PC-3 (cell line): ENCODE data around the gene RET. TPM values are rescaled to one million over a fixed set of nuclear protein-coding genes. Genes with fewer than 3 reads are reported as not detected.

ENCODE experiments used
- ATAC-seq: fragments of 200-7000 bp; cut with Tn5 transposase; 2 replicates; pipeline ENCODE4 v1.9.1; 2020; ENCODE audit warnings: mild to moderate bottlenecking, moderate library complexity
- BruUV-seq: library from RNA; stranded (reverse); fragments of 400-500 nt; replicated peaks from 2 replicates; lab custom pipeline; 2021; lab: Mats Ljungman, UMichigan
- CTCF ChIA-PET: fragments of 300-600 bp; sonication (Branson Sonifier 250); formaldehyde crosslinking; loops from one replicate; lab custom pipeline; 2022; ENCODE audit warnings: antibody characterized with exemption; lab: Charles Lee
- POLR2A ChIA-PET: fragments of 300-600 bp; sonication (Branson Sonifier 250); formaldehyde crosslinking; loops from one replicate; lab custom pipeline; 2022; ENCODE audit warnings: antibody characterized with exemption; ENCODE audit not compliant: unreplicated experiment; lab: Charles Lee
- DNase-seq: peaks from one replicate; pipeline ENCODE4 v3.0.0-alpha.2; 2015
- H2AFZ ChIP-seq: fragments of 300-600 bp; sonication (generic); 2 replicates; pipeline ENCODE4 v1.6.0; 2016; ENCODE audit warnings: antibody characterized with exemption, low read length
- H3F3A ChIP-seq: fragments of 300-600 bp; sonication (generic); one replicate; pipeline ENCODE4 v1.6.0; 2017; ENCODE audit warnings: antibody characterized with exemption, low read length, control low read depth, mild to moderate bottlenecking; ENCODE audit not compliant: unreplicated experiment
- H3K27ac ChIP-seq: fragments of 300-600 bp; sonication (generic); 2 replicates; pipeline ENCODE4 v1.5.1; 2016; ENCODE audit warnings: mild to moderate bottlenecking, low read length
- H3K27me3 ChIP-seq: fragments of 300-600 bp; sonication (generic); 2 replicates; pipeline ENCODE4 v1.6.1; 2016; ENCODE audit warnings: low read length, mixed read lengths
- H3K36me3 ChIP-seq: fragments of 300-600 bp; sonication (generic); 2 replicates; pipeline ENCODE4 v1.6.1; 2016; ENCODE audit warnings: low read depth, mixed run types, low read length, mixed read lengths
- H3K4me1 ChIP-seq: fragments of 300-600 bp; sonication (generic); 2 replicates; pipeline ENCODE4 v1.5.1; 2016; ENCODE audit warnings: low read length; ENCODE audit not compliant: insufficient read depth
- H3K4me2 ChIP-seq: fragments of 300-600 bp; sonication (generic); 2 replicates; pipeline ENCODE4 v1.6.0; 2016; ENCODE audit warnings: low read length
- H3K4me3 ChIP-seq: fragments of 300-600 bp; sonication (generic); 2 replicates; pipeline ENCODE4 v1.5.1; 2016; ENCODE audit warnings: mild to moderate bottlenecking, low read length, mixed read lengths
- H3K79me2 ChIP-seq: fragments of 300-600 bp; sonication (generic); 2 replicates; pipeline ENCODE4 v1.6.1; 2017; ENCODE audit warnings: low read length, mixed read lengths
- H3K9ac ChIP-seq: fragments of 300-600 bp; sonication (generic); 2 replicates; pipeline ENCODE4 v1.6.0; 2016; ENCODE audit warnings: mild to moderate bottlenecking, low read length
- H3K9me2 ChIP-seq: fragments of 300-600 bp; sonication (generic); replicated peaks from 2 replicates; pipeline ENCODE4 v1.6.1; 2016; ENCODE audit warnings: mixed run types, low read length, mixed read lengths
- H3K9me3 ChIP-seq: fragments of 300-600 bp; sonication (generic); 2 replicates; pipeline ENCODE4 v1.6.1; 2016; ENCODE audit warnings: low read length, mixed read lengths
- H4K20me1 ChIP-seq: fragments of 300-600 bp; sonication (generic); 2 replicates; pipeline ENCODE4 v1.6.1; 2016; ENCODE audit warnings: low read length, mixed read lengths
- CTCF ChIP-seq: fragments of 300-600 bp; sonication (generic); conservative IDR thresholded peaks from 2 replicates; pipeline ENCODE4 v1.5.1; 2017; ENCODE audit warnings: antibody characterized with exemption, low read depth, mild to moderate bottlenecking, low read length
- EZH2 ChIP-seq: fragments of 300-600 bp; sonication (generic); IDR thresholded peaks from one replicate; pipeline ENCODE4 v1.6.1; 2017; ENCODE audit warnings: antibody characterized with exemption, mild to moderate bottlenecking, low read length; ENCODE audit not compliant: unreplicated experiment
- EZH2phosphoT487 ChIP-seq: fragments of 300-600 bp; sonication (generic); IDR thresholded peaks from 2 replicates; pipeline ENCODE4 v1.6.1; 2018; ENCODE audit warnings: mild to moderate bottlenecking, antibody characterized with exemption, low read length, borderline replicate concordance
- intact Hi-C: fragments of 100-400 bp; cut with micrococcal nuclease; formaldehyde crosslinking; loops from 2 replicates; pipeline ENCODE4 v1.9.0; 2023
- total RNA-seq: library from RNA; depleted of rRNA; stranded (reverse); fragments of >200 nt; gene quantifications from 2 replicates; pipeline ENCODE4 v1.2.3, GENCODE V29; 2014

The RET gene
- total RNA-seq, 1 experiment from 2014 or later, result not detected

DNA sequence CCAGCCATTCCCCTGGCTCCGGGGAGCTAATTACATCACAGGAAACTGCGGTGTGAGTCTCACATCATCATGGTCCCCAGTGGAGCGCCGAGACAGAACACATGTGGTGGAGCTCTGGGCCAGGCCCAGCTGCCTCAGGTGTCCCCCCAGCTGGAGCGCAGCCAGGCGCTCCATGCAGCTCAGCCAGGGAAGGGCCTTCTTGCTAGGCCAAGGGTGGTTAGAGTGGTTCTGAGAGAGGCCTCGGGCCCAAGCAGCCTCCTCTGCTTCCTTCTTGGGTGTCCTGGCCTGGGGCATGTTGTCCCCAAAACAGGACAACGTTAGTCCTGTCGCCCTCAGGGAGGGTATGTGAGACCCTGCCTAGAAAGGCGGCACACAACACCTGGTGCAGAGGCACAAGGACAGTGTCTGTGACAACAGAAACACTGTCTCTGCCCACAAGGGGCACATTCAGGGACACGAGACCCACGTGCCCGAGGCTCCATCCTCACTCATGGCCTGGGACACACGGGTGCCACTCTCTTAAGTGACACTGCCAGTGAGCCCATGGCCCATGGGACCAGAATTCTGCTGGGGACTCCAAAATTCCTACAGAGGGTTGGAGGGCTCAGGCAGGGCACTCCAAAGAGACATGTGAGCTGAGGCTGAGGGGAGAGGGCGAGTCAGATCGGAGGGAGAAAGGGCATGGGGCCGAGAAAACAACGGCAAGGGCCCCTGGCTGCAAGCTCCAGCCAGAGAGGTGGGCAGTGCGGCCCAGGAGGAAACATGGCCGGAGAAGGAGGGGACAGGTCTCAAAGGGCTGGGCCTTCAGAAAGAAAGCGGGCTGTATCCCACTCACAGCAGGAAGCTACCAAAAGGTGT, 37.0 kb upstream of the RET start:
- Histone ChIP-seq H2AFZ (no peak overlapping the region), H3F3A (no peaks in the 10 kb centered on the region), H3K27ac (no peak overlapping the region), H4K20me1 (no peaks in the 10 kb centered on the region), H3K79me2 (no peaks in the 10 kb centered on the region), H3K36me3 (no peaks in the 10 kb centered on the region), H3K4me1 (no peaks in the 10 kb centered on the region), H3K27me3 (peaks cover 3% of the 10 kb centered on the region; the same call in 1 of the 2 replicates), H3K4me2 (no peak overlapping the region), H3K9me2 (no peaks in the 10 kb centered on the region), H3K9me3 (no peaks in the 10 kb centered on the region), H3K4me3 (no peak overlapping the region), H3K9ac (no peak overlapping the region)
- intact Hi-C loops, result no loop called here
- TF ChIP-seq EZH2phosphoT487 (no peak), CTCF (no peak), EZH2 (no peak)
- DNase-seq, result no peak
- BruUV-seq, result no TSS peak
- ChIA-PET POLR2A (no interaction called here), CTCF (no interaction called here)
- ATAC-seq, result no peak

DNA sequence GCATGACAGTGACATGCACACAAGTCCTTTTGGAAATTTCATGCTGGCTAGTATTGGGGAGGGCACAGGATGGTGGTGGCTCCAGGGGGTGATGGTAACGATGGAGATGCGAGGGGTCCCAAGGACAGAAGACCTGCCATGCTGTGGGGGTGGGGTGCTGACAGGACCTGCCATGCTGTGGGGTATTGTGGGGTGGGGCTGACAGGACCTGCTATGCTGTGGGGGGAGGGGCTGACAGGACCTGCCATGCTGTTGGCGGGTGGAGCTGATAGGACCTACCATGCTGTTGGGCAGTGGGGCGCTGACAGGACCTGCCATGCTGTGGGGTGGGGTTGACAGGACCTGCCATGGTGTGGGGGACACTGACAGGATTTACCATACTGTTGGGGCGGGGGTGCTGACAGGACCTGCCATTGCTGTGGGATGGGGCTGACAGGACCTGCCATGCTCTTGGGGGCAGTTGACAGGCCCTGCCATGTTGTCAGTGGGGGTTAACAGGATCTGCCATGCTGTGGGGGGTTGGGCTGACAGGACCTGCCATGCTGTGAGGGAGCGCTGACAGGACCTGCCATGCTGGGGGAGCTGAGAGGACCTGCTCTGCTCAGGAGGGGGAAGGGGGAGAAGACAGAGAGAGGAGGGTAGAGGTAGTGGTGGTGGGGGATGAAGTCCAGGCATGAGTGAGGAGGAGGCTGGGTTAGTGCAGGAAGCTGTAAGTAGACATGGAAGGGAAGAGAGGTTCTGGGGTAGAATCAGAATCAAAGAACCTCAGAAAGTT, 36.2 kb upstream of the RET start:
- H2AFZ ChIP-seq, result no peak overlapping the region
- no peak overlapping the region for H3K9ac ChIP-seq
- H3K4me2 ChIP-seq, result no peak overlapping the region
- DNase-seq (no peak), ATAC-seq (no peak)
- H3K27me3 ChIP-seq, result peaks cover 2% of the 10 kb centered on the region; the same call in 1 of the 2 replicates
- ChIA-PET POLR2A (no interaction called here), CTCF (no interaction called here)
- H3F3A ChIP-seq, result no peaks in the 10 kb centered on the region
- H3K9me2 ChIP-seq, result no peaks in the 10 kb centered on the region
- no peaks in the 10 kb centered on the region for H3K36me3 ChIP-seq
- no peak overlapping the region for H3K27ac ChIP-seq
- no peaks in the 10 kb centered on the region for H3K4me1 ChIP-seq
- H4K20me1 ChIP-seq, result no peaks in the 10 kb centered on the region
- no peaks in the 10 kb centered on the region for H3K79me2 ChIP-seq
- H3K9me3 ChIP-seq, result no peaks in the 10 kb centered on the region
- no TSS peak for BruUV-seq
- TF ChIP-seq CTCF (no peak), EZH2 (no peak), EZH2phosphoT487 (no peak)
- H3K4me3 ChIP-seq, result no peak overlapping the region
- intact Hi-C loops, result no loop called here
